ENCODE data around the gene ANGEL1.
A peak's percentile ranks its signal among the peaks of the same experiment; 100 is the strongest.

The ANGEL1 gene, protein sequence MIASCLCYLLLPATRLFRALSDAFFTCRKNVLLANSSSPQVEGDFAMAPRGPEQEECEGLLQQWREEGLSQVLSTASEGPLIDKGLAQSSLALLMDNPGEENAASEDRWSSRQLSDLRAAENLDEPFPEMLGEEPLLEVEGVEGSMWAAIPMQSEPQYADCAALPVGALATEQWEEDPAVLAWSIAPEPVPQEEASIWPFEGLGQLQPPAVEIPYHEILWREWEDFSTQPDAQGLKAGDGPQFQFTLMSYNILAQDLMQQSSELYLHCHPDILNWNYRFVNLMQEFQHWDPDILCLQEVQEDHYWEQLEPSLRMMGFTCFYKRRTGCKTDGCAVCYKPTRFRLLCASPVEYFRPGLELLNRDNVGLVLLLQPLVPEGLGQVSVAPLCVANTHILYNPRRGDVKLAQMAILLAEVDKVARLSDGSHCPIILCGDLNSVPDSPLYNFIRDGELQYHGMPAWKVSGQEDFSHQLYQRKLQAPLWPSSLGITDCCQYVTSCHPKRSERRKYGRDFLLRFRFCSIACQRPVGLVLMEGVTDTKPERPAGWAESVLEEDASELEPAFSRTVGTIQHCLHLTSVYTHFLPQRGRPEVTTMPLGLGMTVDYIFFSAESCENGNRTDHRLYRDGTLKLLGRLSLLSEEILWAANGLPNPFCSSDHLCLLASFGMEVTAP

GRCh38 chr14:76812422-76813383 lies at the start of gene ANGEL1:
ANGEL1 (minus strand) TSS chr14:76812882; CDS start chr14:76812827, 55 bp downstream.
- peaks cover 20% of the 10 kb centered on the region for H3K36me3 ChIP-seq (ENCODE audit: insufficient read depth, low read depth, low read length)
- peaks cover 7% of the 10 kb centered on the region for H3K27me3 ChIP-seq (ENCODE audit: insufficient read depth, low read length)
- no peaks in the 10 kb centered on the region for H3K9me3 ChIP-seq (ENCODE audit: insufficient read depth, low read depth, low read length)
- H3K4me1 ChIP-seq (ENCODE audit: insufficient read depth, low read length), result peaks cover 7% of the 10 kb centered on the region; the same call in 1 of the 2 replicates
- peak within 1 kb of the TSS; percentile 59 for H3K27ac ChIP-seq (ENCODE audit: low read length)
- H3K9ac ChIP-seq (ENCODE audit: low read depth, low read length), result peak within 1 kb of the TSS; percentile 86
- H3K4me3 ChIP-seq (ENCODE audit: low read length), result peak within 1 kb of the TSS; percentile 95

GRCh38 chr14:76861574-76862255 lies 49.0 kb upstream of the ANGEL1 start:
- Histone ChIP-seq H3K27ac (ENCODE audit: low read length) (no peak overlapping the region), H3K9me3 (ENCODE audit: insufficient read depth, low read depth, low read length) (no peaks in the 10 kb centered on the region), H3K4me1 (ENCODE audit: insufficient read depth, low read length) (peaks cover 7% of the 10 kb centered on the region; the same call in 1 of the 2 replicates), H3K36me3 (ENCODE audit: insufficient read depth, low read depth, low read length) (no peaks in the 10 kb centered on the region), H3K4me3 (ENCODE audit: low read length) (no peak overlapping the region), H3K9ac (ENCODE audit: low read depth, low read length) (no peak overlapping the region), H3K27me3 (ENCODE audit: insufficient read depth, low read length) (no peaks in the 10 kb centered on the region; the same call in 1 of the 2 replicates)

DNA sequence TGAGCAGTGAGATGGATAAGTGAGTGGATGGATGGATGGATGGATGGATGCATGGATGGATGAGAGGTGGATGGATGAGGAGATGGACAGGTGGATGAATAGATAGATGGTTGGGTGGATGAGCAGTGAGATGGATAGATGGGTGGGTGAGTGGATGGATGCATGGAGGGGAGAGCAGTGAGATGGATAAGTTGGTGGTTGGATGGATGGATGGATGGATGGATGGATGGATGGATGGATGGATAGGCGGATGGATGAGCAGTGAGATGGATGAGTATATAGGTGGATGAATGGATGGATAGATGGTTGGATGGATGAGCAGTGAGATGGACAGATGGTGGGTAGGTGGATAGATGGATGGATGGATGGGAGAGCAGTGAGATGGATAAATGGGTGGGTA lies 44.1 kb upstream of the ANGEL1 start:
- no peaks in the 10 kb centered on the region for H3K9me3 ChIP-seq (ENCODE audit: insufficient read depth, low read depth, low read length)
- H3K4me3 ChIP-seq (ENCODE audit: low read length), result no peak overlapping the region
- no peak overlapping the region for H3K9ac ChIP-seq (ENCODE audit: low read depth, low read length)
- H3K27me3 ChIP-seq (ENCODE audit: insufficient read depth, low read length), result no peaks in the 10 kb centered on the region; the same call in 1 of the 2 replicates
- no peaks in the 10 kb centered on the region for H3K36me3 ChIP-seq (ENCODE audit: insufficient read depth, low read depth, low read length)
- no peak overlapping the region for H3K27ac ChIP-seq (ENCODE audit: low read length)
- H3K4me1 ChIP-seq (ENCODE audit: insufficient read depth, low read length), result peaks cover 5% of the 10 kb centered on the region; the same call in 1 of the 2 replicates

DNA sequence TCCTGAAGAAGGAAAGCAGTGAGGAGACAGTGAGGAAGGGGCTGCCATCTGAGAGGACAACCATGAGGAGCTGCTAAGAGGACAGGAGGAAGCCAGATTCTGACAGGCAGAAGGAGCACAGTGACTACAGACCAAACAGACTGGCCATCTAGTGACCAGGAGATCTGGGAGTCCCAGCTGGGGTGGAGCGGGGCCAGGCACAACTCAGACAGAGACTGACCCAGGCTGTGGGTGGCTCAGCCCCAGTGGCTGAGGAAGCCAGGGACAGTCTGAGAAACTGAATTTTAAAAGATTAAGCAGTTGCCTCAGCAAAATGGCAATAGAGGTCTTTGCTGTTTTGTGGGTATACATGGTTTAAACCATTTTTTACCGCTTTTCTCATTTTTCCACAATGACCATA lies 42.4 kb upstream of the ANGEL1 start:
- no peaks in the 10 kb centered on the region for H3K36me3 ChIP-seq (ENCODE audit: insufficient read depth, low read depth, low read length)

GRCh38 chr14:76848879-76849278 lies 36.2 kb upstream of the ANGEL1 start:
- Histone ChIP-seq H3K4me1 (ENCODE audit: insufficient read depth, low read length) (no peaks in the 10 kb centered on the region), H3K9me3 (ENCODE audit: insufficient read depth, low read depth, low read length) (no peaks in the 10 kb centered on the region), H3K27ac (ENCODE audit: low read length) (no peak overlapping the region), H3K4me3 (ENCODE audit: low read length) (no peak overlapping the region), H3K9ac (ENCODE audit: low read depth, low read length) (no peak overlapping the region), H3K27me3 (ENCODE audit: insufficient read depth, low read length) (no peaks in the 10 kb centered on the region), H3K36me3 (ENCODE audit: insufficient read depth, low read depth, low read length) (no peaks in the 10 kb centered on the region)

More for the DNA sequence above, 42.4 kb upstream of the ANGEL1 start:
- Histone ChIP-seq H3K9me3 (ENCODE audit: insufficient read depth, low read depth, low read length) (no peaks in the 10 kb centered on the region), H3K27me3 (ENCODE audit: insufficient read depth, low read length) (no peaks in the 10 kb centered on the region; the same call in 1 of the 2 replicates), H3K4me3 (ENCODE audit: low read length) (no peak overlapping the region), H3K4me1 (ENCODE audit: insufficient read depth, low read length) (no peaks in the 10 kb centered on the region), H3K9ac (ENCODE audit: low read depth, low read length) (no peak overlapping the region), H3K27ac (ENCODE audit: low read length) (no peak overlapping the region)

- Histone ChIP-seq H3K4me3 (ENCODE audit: low read length) (no peak overlapping the region), H3K36me3 (ENCODE audit: insufficient read depth, low read depth, low read length) (no peaks in the 10 kb centered on the region), H3K9ac (ENCODE audit: low read depth, low read length) (no peak overlapping the region), H3K27me3 (ENCODE audit: insufficient read depth, low read length) (no peaks in the 10 kb centered on the region), H3K9me3 (ENCODE audit: insufficient read depth, low read depth, low read length) (no peaks in the 10 kb centered on the region), H3K27ac (ENCODE audit: low read length) (no peak overlapping the region), H3K4me1 (ENCODE audit: insufficient read depth, low read length) (no peaks in the 10 kb centered on the region)
Measured at GRCh38 chr14:76846331-76847047, 33.8 kb upstream of the ANGEL1 start.

DNA sequence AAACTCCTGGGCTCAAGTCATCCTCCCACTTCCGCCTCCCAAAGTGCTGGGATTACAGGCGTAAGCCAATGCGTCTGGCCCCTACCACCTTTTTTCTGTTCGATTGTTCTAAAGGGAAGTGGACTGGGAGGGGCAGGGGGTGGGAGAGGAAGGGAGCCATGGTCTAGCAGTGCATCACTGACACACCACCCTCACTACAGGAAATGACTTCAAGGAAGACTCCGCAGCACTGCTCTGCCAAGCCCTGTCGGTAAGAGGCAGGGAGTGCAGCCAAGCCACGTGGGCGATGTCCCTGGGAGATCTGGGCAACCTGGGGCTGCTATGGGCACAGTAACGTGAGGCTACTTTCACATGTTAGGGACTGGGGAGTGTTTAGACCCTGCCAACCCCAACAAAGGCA lies 31.5 kb upstream of the ANGEL1 start:
- Histone ChIP-seq H3K4me3 (ENCODE audit: low read length) (no peak overlapping the region), H3K27me3 (ENCODE audit: insufficient read depth, low read length) (no peaks in the 10 kb centered on the region), H3K36me3 (ENCODE audit: insufficient read depth, low read depth, low read length) (no peaks in the 10 kb centered on the region), H3K27ac (ENCODE audit: low read length) (no peak overlapping the region), H3K9me3 (ENCODE audit: insufficient read depth, low read depth, low read length) (no peaks in the 10 kb centered on the region), H3K4me1 (ENCODE audit: insufficient read depth, low read length) (no peaks in the 10 kb centered on the region), H3K9ac (ENCODE audit: low read depth, low read length) (no peak overlapping the region)

- no peak overlapping the region for H3K4me3 ChIP-seq (ENCODE audit: low read length)
- H3K9ac ChIP-seq (ENCODE audit: low read depth, low read length), result no peak overlapping the region
- H3K36me3 ChIP-seq (ENCODE audit: insufficient read depth, low read depth, low read length), result no peaks in the 10 kb centered on the region
- H3K27me3 ChIP-seq (ENCODE audit: insufficient read depth, low read length), result no peaks in the 10 kb centered on the region
- H3K4me1 ChIP-seq (ENCODE audit: insufficient read depth, low read length), result no peaks in the 10 kb centered on the region; the same call in 1 of the 2 replicates
- no peaks in the 10 kb centered on the region for H3K9me3 ChIP-seq (ENCODE audit: insufficient read depth, low read depth, low read length)
- H3K27ac ChIP-seq (ENCODE audit: low read length), result no peak overlapping the region
Measured at GRCh38 chr14:76842414-76842813, 29.7 kb upstream of the ANGEL1 start.

GRCh38 chr14:76837524-76837923 lies 24.8 kb upstream of the ANGEL1 start:
- no peaks in the 10 kb centered on the region for H3K27me3 ChIP-seq (ENCODE audit: insufficient read depth, low read length)
- H3K36me3 ChIP-seq (ENCODE audit: insufficient read depth, low read depth, low read length), result no peaks in the 10 kb centered on the region

GRCh38 chr14:76836029-76836630 lies 23.4 kb upstream of the ANGEL1 start:
- H3K4me1 ChIP-seq (ENCODE audit: insufficient read depth, low read length), result no peaks in the 10 kb centered on the region; the same call in 1 of the 2 replicates
- H3K27me3 ChIP-seq (ENCODE audit: insufficient read depth, low read length), result no peaks in the 10 kb centered on the region
- no peak overlapping the region for H3K4me3 ChIP-seq (ENCODE audit: low read length)
- no peaks in the 10 kb centered on the region for H3K9me3 ChIP-seq (ENCODE audit: insufficient read depth, low read depth, low read length)
- no peak overlapping the region for H3K27ac ChIP-seq (ENCODE audit: low read length)
- no peaks in the 10 kb centered on the region for H3K36me3 ChIP-seq (ENCODE audit: insufficient read depth, low read depth, low read length)
- no peak overlapping the region for H3K9ac ChIP-seq (ENCODE audit: low read depth, low read length)

More at GRCh38 chr14:76837524-76837923, 24.8 kb upstream of the ANGEL1 start:
- H3K9me3 ChIP-seq (ENCODE audit: insufficient read depth, low read depth, low read length), result no peaks in the 10 kb centered on the region
- H3K27ac ChIP-seq (ENCODE audit: low read length), result no peak overlapping the region
- H3K4me1 ChIP-seq (ENCODE audit: insufficient read depth, low read length), result no peaks in the 10 kb centered on the region; the same call in 1 of the 2 replicates
- H3K9ac ChIP-seq (ENCODE audit: low read depth, low read length), result no peak overlapping the region
- no peak overlapping the region for H3K4me3 ChIP-seq (ENCODE audit: low read length)
